HepG2 (cell line): ENCODE measurements around the gene IL10. TPM values are rescaled to one million over a fixed set of nuclear protein-coding genes. Genes with fewer than 3 reads are reported as not detected.

Experiments
- ATAC-seq: fragments of 200-7000 bp; cut with Tn5 transposase; 3 replicates; pipeline ENCODE4 v1.9.1; 2020; ENCODE audit warnings: mild to moderate bottlenecking, moderate library complexity
- BruUV-seq: library from RNA; stranded (reverse); fragments of 400-500 nt; replicated peaks from 2 replicates; lab custom pipeline; 2021; lab: Mats Ljungman, UMichigan
- CTCF ChIA-PET: fragments of 300-600 bp; formaldehyde crosslinking; extraction: SDS; loops from one replicate; lab custom pipeline; 2021; ENCODE audit warnings: low total read pairs, inconsistent platforms, low intra/inter-chr PET ratio; lab: Yijun Ruan, JAX
- POLR2A ChIA-PET: fragments of 350-600 bp; sonication (Branson Sonifier 250); formaldehyde crosslinking; loops from one replicate; lab custom pipeline; 2020; ENCODE audit warnings: antibody characterized with exemption, inconsistent platforms; lab: Yijun Ruan, JAX
- DNase-seq: peaks from one replicate; pipeline ENCODE4 v3.0.0-alpha.2; 2015; ENCODE audit warnings: low spot score
- FAIRE-seq: peaks from 3 replicates; lab custom pipeline; 2011; peaks lifted over from hg19 to GRCh38; lab: Jason Lieb, UNC
- H2AFZ ChIP-seq: one replicate; pipeline ENCODE4 v1.6.1; 2011; ENCODE audit warnings: low read length, inconsistent platforms
- H3K27ac ChIP-seq: fragments of 300-600 bp; 3 replicates; pipeline ENCODE4 v1.8.0; 2011; ENCODE audit warnings: mixed run types, mild to moderate bottlenecking, mixed read lengths, low read length, inconsistent platforms; ENCODE audit not compliant: insufficient read depth; ENCODE audit errors: extremely low read length
- H3K27me3 ChIP-seq, 2 experiments: fragments of 200-600 bp in 1 of 2; 2 replicates in 1 of 2; 3 replicates in 1 of 2; pipeline versions ENCODE4 v1.6.0 to v1.8.0; 2011; ENCODE audit warnings: low read length in 2 of 2, mild to moderate bottlenecking in 2 of 2, moderate library complexity in 2 of 2, inconsistent platforms in 1 of 2; ENCODE audit not compliant: insufficient read depth in 2 of 2, control insufficient read depth in 1 of 2
- H3K36me3 ChIP-seq, 2 experiments: fragments of 200-600 bp in 1 of 2; replicated peaks in 1 of 2; 2 replicates in 1 of 2; 3 replicates in 1 of 2; pipeline versions ENCODE4 v1.5.1 to v1.8.0; 2011; ENCODE audit warnings: low read length in 2 of 2, inconsistent platforms in 1 of 2; ENCODE audit not compliant: insufficient read depth in 2 of 2, control insufficient read depth in 1 of 2
- H3K4me1 ChIP-seq: 2 replicates; pipeline ENCODE4 v1.5.1; 2012; ENCODE audit warnings: low read length, inconsistent platforms; ENCODE audit not compliant: insufficient read depth
- H3K4me2 ChIP-seq: 2 replicates; pipeline ENCODE4 v1.6.0; 2011; ENCODE audit warnings: low read depth, low read length, inconsistent platforms
- H3K4me3 ChIP-seq, 3 experiments: fragments of 200-600 bp in 1 of 3; sonication (generic), shearing (Covaris generic) in 1 of 3; replicated peaks in 1 of 3; 2 replicates each; pipeline ENCODE4 v1.5.1; 2011 to 2016; ENCODE audit warnings: low read length in 3 of 3, inconsistent platforms in 2 of 3, low read depth in 2 of 3, mild to moderate bottlenecking in 2 of 3, control low read depth in 1 of 3, mixed read lengths in 1 of 3; ENCODE audit not compliant: insufficient read depth in 1 of 3
- H3K79me2 ChIP-seq: one replicate; pipeline ENCODE4 v1.6.1; 2011; ENCODE audit warnings: low read length, inconsistent platforms; ENCODE audit not compliant: insufficient read depth
- H3K9ac ChIP-seq: 2 replicates; pipeline ENCODE4 v1.6.0; 2011; ENCODE audit warnings: mild to moderate bottlenecking, low read depth, low read length, inconsistent platforms; ENCODE audit not compliant: insufficient read depth
- H3K9me3 ChIP-seq: 2 replicates; pipeline ENCODE4 v1.5.1; 2012; ENCODE audit warnings: mild to moderate bottlenecking, low read length
- H4K20me1 ChIP-seq: 2 replicates; pipeline ENCODE4 v1.6.0; 2011; ENCODE audit warnings: inconsistent platforms, mild to moderate bottlenecking, low read length, moderate library complexity; ENCODE audit not compliant: insufficient read depth
- CTCF ChIP-seq: sonication (generic); formaldehyde crosslinking; IDR thresholded peaks from 2 replicates; pipeline ENCODE4 v1.5.0; 2020; ENCODE audit warnings: mild to moderate bottlenecking, missing genetic modification reagents, moderate library complexity
- GZF1 ChIP-seq: sonication (generic); formaldehyde crosslinking; IDR thresholded peaks from 2 replicates; pipeline ENCODE4 v1.5.1; 2020; ENCODE audit warnings: mild to moderate bottlenecking, missing genetic modification reagents
- KDM5A ChIP-seq: fragments of 200-600 bp; sonication (generic); IDR thresholded peaks from 2 replicates; pipeline ENCODE4 v1.7.0; 2018; ENCODE audit warnings: antibody characterized with exemption, mild to moderate bottlenecking, low read length, borderline replicate concordance
- SRSF9 ChIP-seq: fragments of 200-400 bp; formaldehyde crosslinking; IDR thresholded peaks from 2 replicates; pipeline ENCODE4 v1.6.1; 2018; ENCODE audit warnings: borderline replicate concordance, mild to moderate bottlenecking, low read depth, low read length; ENCODE audit not compliant: insufficient read depth, poor library complexity, severe bottlenecking
- STAG1 ChIP-seq: sonication (generic); formaldehyde crosslinking; IDR thresholded peaks from 2 replicates; pipeline ENCODE4 v1.4.0; 2020; ENCODE audit warnings: missing genetic modification reagents
- SUZ12 ChIP-seq: fragments of 150-350 bp; IDR thresholded peaks from 2 replicates; pipeline ENCODE4 v1.6.1; 2014; ENCODE audit warnings: low read depth, low read length
- TSC22D2 ChIP-seq: sonication (generic); formaldehyde crosslinking; IDR thresholded peaks from 2 replicates; pipeline ENCODE4 v1.5.1; 2020; ENCODE audit warnings: missing genetic modification reagents, mild to moderate bottlenecking, borderline replicate concordance
- ZFP36L1 ChIP-seq: sonication (generic); formaldehyde crosslinking; IDR thresholded peaks from 2 replicates; pipeline ENCODE4 v1.8.0; 2022; ENCODE audit warnings: mild to moderate bottlenecking, missing genetic modification reagents, moderate library complexity
- ZNF558 ChIP-seq: sonication (generic); formaldehyde crosslinking; IDR thresholded peaks from 2 replicates; pipeline ENCODE4 v1.9.0; 2022; ENCODE audit warnings: mild to moderate bottlenecking, missing genetic modification reagents, borderline replicate concordance
- ZNF772 ChIP-seq: sonication (generic); formaldehyde crosslinking; IDR thresholded peaks from 2 replicates; pipeline ENCODE4 v1.5.0; 2020; ENCODE audit warnings: mild to moderate bottlenecking, missing genetic modification reagents
- ZNF879 ChIP-seq: sonication (generic); formaldehyde crosslinking; IDR thresholded peaks from 2 replicates; pipeline ENCODE4 v1.8.1; 2023; ENCODE audit warnings: missing genetic modification reagents
- WGBS: methylation state at CpG from one replicate; pipeline ENCODE4 v1.1.6; 2017; ENCODE audit warnings: low lambda C conversion rate; 5-methylcytosine and 5-hydroxymethylcytosine counted together
- in situ Hi-C: cut with HindIII; loops from 2 replicates; pipeline ENCODE4 v1.10.0; 2017; ENCODE audit warnings: low pct_unique_long_range_greater_than_20kb; ENCODE audit not compliant: extremely low pct_ligation_motif_present
- intact Hi-C: fragments of 100-400 bp; cut with micrococcal nuclease; formaldehyde crosslinking; loops from one replicate; pipeline ENCODE4 v1.10.0; 2022; ENCODE audit not compliant: unreplicated experiment
- polyA plus RNA-seq, 8 experiments: library from polyadenylated mRNA; depleted of rRNA in 3 of 8; stranded (reverse) in 7 of 8; unstranded in 1 of 8; fragments of >200 nt; fragmentation: Illumina TruSeq in 4 of 8; extraction: Trizol in 4 of 8; gene quantifications; 2 replicates each; pipeline versions ENCODE4 v1.2.1 to v1.2.3, GENCODE V29; 2011 to 2016; ENCODE audit warnings: low read depth in 4 of 8, missing spikeins in 1 of 8, mixed read lengths in 1 of 8; ENCODE audit not compliant: insufficient read depth in 1 of 8
- total RNA-seq, 5 experiments: library from RNA; depleted of rRNA; stranded (reverse); fragments of >200 nt; fragmentation: Illumina TruSeq; extraction: Trizol; gene quantifications; 2 replicates each; pipeline ENCODE4 v1.2.3, GENCODE V29; 2016; ENCODE audit warnings: low read depth in 1 of 5

Gene IL10
- total and polyA plus RNA-seq, 2 of the 13 experiments (the other 11 are each of a cell fraction or from before 2014, with no cell fraction given): not detected

- Histone ChIP-seq H3K9me3 (peaks cover 15% of the 10 kb centered on the region), H3K4me2 (no peak overlapping the region), H3K4me3 (no peak overlapping the region), H4K20me1 (no peaks in the 10 kb centered on the region), H3K27me3 (0 out of 5 replicates have a peak, but pooled peaks cover 2 to 4% of the 10 kb centered on the region in 2 experiments), H3K36me3 (no peaks in the 10 kb centered on the region), H3K4me1 (no peaks in the 10 kb centered on the region), H3K9ac (no peak overlapping the region), H3K27ac (no peak overlapping the region), H2AFZ (no peak overlapping the region), H3K79me2 (no peaks in the 10 kb centered on the region)
- WGBS: 6% methylated on average over 2 of the region's 2 CpGs
- BruUV-seq: no TSS peak
- DNase-seq (peak; percentile 6), ATAC-seq (peak; percentile 52; the same call in 2 of the 3 replicates), FAIRE-seq (no peak)
- CTCF ChIA-PET: no interaction called here
- POLR2A ChIA-PET: no interaction called here
- in situ Hi-C loops: no loop called here
- intact Hi-C loops: loop anchor here (1.0 to 5.0 kb wide), 2 partner anchors 104 to 174 kb away; no protein-coding TSS in a partner anchor
- TF ChIP-seq SRSF9 (no peak), GZF1 (CRISPR knock-in tag) (no peak), KDM5A (no peak), STAG1 (CRISPR knock-in tag) (peak; percentile 50), TSC22D2 (CRISPR knock-in tag) (no peak), ZNF879 (CRISPR knock-in tag) (no peak), ZNF558 (CRISPR knock-in tag) (no peak), CTCF (CRISPR knock-in tag) (peak; percentile 51), ZNF772 (CRISPR knock-in tag) (no peak), SUZ12 (no peak), ZFP36L1 (CRISPR knock-in tag) (no peak)
Measured at GRCh38 chr1:206808615-206809014, 36.3 kb upstream of the IL10 start.
